HG02852 (cell line): ENCODE measurements around the gene PRKACA.
"Not testable (repeated sequence)": the region's sequence is repeated elsewhere in the genome, so short reads cannot be mapped to it uniquely, and the experiment has no call there.

Source experiments
- ATAC-seq: cut with Tn5 transposase; IDR thresholded peaks from one replicate; pipeline ENCODE4 v1.9.1; 2021; ENCODE audit warnings: mild to moderate bottlenecking, moderate library complexity; ENCODE audit not compliant: unreplicated experiment

PRKACA gene

DNA sequence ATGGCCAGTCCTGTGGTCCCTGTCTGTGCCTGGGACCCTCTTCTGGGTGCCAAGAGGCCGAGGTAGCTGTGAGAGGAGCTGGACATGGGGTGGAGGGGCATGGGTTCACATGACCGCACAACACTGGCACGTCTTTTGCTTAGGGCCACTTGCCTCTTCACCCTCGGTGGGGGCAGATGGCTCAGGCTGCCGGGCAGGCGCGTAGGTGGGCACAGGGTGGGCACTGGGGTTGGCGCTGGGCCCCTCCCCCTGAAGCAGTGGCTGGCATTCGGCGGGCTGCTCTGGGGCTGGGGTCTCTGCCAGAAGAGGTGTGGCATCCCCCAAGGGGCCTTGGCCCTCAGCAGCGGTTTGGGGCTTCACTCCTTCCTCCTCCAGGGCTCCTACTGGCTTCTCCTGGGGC lies 64.1 kb downstream of the PRKACA start:
- ATAC-seq = no peak

DNA sequence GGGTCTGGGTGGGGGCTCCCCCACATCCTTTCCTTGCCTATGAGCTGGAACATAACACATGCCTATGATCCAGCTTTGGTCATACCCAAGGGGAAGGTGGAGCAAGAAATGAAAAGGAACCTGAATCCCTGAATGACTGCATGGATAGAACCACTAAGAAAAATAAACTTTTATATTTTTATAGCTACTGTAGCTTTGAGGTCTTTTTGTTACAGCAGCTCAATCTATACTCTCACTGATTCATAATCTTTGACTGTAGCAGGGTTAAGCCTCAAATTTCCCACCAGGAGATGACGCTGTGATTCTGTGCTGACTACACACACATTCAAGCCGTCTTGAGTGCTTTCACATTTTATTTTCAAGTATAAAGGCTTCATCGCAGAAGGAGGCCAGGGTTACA lies 64.5 kb downstream of the PRKACA start:
- ATAC-seq = no peak

DNA sequence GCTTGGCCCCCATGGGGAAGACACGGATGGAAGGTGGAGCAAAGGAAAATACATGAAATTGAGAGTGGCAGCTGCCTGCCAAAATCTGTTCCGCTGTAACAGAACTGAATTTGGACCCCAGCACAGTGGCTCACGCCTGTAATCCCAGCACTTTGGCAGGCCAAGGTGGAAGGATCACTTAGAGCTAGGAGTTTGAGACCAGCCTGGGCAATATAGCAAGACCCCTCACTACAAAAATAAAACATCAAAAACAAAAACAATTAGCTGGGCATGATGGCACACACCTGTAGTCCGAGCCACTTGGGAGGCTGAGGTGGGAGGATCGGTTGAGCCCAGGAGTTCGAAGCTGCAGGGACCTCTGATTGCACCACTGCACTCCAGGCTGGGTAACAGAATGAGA lies 65.1 kb downstream of the PRKACA start:
- ATAC-seq = no peak

DNA sequence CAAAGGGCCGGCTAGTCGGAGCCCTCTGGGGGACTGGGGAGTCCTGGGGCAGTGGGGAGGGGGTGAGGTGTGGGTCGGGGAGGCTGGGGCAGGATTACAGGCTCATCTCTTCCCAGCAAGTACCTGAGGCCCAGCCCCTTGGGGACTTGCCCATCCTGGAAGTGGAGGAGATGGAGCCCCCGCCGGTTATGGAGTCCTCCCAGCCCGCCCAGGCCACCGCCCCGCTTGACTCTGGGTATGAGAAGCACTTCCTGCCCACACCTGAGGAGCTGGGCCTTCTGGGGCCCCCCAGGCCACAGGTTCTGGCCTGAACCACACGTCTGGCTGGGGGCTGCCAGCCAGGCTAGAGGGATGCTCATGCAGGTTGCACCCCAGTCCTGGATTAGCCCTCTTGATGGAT lies 65.6 kb downstream of the PRKACA start:
- no peak for ATAC-seq

DNA sequence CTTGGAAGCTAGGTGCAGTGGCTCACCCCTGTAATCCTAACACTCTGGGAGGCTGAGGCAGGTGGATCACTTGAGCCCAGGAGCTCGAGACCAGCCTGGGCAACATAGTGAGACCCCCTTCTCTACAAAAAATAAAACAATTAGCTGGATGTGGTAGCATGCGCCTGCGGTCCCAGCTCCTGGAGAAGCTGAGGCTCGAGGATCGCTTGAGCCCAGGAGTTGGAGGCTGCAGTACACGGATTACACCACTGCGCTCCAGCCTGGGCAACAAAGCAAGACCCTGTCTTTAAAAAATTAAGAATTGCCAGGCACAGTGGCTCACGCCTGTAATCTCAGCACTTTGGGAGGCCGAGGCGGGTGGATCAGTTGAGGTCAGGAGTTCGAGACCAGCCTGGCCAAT lies 66.6 kb downstream of the PRKACA start:
- not testable (repeated sequence) for ATAC-seq

DNA sequence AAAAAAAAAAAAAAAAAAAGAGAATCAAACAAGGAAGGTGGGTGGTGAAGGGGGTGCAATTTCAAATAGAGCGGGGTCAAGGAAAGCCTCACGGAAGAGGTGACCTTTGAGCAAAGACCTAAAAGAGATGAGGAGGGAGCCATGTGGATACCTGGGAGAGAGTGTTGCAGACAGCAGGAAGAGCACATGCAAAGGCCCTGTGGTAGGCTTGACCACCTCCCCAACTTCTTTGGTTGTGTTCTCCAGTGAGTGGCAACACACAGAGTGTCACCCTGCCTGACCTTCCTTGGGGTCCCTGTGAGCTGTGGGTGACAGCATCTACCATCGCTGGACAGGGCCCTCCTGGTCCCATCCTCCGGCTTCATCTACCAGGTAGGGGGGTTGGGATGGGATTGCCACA lies 67.0 kb downstream of the PRKACA start:
- ATAC-seq = no peak

DNA sequence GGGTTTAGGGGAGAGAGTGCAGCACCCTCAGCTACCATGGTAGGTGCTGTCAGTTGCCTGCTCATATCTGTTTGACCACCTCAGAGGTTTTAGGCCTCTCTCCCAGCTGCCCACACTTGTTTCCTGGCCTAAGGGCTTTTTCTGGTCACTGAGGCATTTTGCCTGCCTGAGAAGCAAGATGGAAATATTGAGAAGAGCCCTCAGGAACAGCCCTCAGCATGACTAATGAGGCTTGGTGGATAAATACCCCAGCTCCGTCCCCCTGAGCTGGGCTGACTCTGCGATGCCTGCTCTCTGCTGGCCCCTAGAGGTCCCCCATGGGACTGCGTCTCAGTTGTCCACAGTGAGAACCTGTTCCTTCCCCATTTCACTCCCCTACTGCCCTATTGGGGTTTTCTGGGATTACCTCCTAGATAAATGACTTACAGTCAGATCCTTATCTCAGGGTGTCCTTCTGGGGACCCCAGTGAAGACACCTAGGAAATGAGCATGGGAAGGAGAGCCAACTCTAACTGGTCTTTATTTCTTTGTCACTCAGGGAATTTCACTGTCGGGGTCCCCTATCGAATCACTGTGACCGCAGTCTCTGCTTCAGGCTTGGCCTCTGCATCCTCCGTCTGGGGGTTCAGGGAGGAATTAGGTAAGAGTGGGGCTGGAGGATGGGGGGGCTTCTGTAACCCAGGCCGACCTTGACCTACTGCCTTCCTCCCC lies 69.0 kb downstream of the PRKACA start:
- no peak for ATAC-seq

DNA sequence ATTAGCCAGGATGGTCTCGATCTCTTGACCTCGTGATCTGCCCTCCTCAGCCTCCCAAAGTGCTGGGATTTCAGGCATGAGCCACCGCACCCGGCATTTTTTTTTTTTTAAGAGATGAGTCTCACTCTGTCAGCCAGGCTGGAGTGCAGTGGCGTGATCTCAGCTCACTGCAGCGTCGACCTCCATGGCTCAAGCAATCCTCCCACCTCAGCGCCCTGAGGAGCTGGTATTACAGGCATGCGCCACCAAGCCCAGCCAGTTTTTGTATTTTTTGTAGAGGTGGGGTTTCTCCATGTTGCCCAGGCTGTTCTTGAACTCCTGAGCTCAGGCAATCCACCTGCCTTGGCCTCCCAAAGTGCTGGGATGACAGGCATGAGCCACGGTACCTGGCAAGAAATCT lies 69.7 kb downstream of the PRKACA start:
- not testable (repeated sequence) for ATAC-seq

DNA sequence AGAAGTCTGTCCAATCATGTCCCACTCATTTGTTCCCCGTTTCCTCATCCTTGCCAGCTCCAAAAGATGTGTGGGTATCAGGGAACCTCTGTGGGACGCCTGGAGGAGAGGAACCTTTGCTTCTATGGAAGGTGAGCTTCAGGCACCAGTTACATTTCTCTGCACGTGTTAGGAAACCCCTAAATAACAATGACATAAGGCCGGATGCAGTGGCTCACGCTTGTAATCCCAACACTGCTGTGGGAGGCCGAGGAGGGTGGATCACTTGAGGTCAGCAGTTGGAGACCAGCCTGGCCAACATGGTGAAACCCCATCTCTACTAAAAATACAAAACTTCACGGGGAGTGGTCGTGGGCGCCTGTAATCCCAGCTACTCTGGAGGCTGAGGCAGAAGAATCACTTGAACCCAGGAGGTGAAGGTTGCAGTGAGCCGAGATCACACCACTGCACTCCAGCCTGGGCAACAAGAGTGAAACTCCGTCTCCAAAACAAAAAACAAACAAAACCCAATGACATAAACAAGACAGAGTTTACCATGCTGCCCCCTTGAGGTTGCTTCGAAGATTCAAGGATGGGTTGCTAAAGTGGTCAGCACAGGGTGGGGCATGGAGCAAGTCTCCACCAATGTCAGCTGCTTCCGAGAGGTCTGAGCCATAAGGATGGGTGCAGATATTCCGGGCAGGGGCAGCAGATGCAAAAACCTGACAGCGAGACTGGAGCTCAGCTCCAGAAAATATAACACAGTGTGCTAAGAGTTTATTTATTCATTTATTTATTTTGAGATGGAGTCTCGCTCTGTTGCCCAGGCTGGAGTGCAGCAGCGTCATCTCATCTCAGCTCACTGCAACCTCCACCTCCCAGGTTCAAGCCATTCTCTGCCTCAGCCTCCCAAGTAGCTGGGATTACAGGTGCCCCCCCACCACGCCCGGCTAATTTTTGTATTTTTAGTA lies 74.6 kb downstream of the PRKACA start:
- not testable (repeated sequence) for ATAC-seq
